RKO (cell line): ENCODE measurements around the gene BARX2.

ENCODE experiments used
- DNase-seq: peaks from one replicate; pipeline ENCODE4 v3.0.0-alpha.2; 2016; ENCODE audit warnings: low spot score

The BARX2 gene

DNA sequence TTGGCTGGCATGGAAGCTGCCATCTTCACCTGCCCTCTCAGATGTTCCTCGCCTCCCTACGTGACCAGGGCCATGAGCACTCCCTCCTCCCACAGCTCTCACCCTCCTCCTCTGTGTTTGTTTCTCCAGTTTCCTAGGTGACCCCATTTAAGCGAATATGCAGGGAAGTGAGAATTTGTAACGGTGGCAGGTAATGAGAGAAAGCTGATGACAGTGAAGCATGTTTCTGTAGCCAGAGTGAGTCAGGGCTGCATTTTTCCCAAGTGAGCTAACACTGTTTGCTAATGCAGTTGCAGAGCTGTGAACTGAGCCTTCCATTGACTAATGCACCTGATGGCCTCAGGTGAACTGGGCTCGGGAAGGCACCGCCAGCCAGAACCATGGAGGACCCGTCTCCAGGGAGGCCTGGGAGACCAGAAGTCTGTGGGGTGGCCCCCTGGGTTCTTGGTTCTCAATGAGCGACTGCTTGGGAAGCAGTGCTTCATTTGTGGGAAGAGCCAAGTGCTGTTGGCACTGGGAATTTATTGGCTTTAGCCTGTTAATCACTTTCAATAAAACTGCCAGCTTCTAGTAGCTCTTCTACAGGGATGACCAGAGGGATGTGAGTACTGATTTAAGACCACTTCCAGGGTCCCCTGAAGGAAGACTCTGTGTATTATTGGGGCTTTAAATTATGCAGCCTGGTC lies 64.5 kb downstream of the BARX2 start:
- peak; percentile 12 for DNase-seq

DNA sequence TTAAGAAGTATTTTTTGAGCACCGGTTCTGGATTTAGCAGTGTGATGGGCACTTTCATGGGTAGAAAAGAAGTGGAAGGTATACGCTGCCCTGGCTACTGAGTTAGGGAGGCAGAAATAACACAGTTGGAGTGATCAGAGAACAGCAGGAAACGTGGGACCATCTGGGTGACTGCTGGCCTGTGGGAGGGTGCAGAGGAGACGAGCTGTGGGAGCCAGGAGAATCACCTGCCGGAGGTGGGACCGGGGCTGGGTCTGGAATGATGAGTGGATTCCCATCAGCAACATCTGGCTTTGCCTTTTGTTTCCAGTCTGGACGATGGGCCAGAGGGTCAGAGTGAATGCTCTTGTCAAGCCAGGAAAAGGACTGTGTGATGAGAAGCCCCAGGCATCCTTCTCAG lies 66.5 kb downstream of the BARX2 start:
- no peak for DNase-seq

DNA sequence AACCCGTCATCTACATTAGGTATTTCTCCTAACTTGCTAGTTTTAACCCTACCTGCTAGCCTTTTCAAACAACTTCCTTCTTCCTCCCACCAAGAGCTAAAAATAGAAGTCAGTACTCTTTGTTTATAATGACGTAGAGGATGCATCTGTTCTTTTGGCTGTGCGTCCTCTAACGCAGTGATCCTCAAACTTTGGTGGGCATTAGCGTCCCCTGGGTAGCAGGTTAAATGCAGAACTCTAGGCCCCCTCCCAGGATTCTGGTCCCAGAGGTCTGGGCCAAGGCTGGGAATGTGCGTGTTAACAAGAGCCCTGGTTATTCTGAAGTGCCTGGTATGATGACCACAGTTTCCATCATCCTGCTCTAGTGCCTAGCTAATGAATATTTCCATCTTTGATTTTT lies 67.6 kb downstream of the BARX2 start:
- no peak for DNase-seq

DNA sequence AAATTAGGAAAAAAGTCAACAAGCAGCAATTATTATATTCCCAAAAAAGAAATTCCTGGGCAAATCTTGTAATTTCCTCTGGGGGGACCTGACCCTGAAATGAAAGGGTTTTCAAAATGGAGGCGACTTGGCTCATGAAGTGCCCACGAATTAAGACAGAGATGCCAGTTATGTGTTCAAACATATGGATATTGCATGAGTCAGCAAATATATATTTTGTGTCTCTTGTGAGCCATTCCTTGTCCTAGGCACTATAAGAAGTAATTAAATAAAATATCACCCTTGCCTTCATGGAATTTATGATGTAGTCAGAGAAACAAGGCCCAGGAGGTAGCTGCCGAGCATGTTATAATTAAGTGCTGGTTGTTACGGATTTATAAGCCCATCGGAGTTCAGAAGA lies 68.6 kb downstream of the BARX2 start:
- DNase-seq, result no peak

DNA sequence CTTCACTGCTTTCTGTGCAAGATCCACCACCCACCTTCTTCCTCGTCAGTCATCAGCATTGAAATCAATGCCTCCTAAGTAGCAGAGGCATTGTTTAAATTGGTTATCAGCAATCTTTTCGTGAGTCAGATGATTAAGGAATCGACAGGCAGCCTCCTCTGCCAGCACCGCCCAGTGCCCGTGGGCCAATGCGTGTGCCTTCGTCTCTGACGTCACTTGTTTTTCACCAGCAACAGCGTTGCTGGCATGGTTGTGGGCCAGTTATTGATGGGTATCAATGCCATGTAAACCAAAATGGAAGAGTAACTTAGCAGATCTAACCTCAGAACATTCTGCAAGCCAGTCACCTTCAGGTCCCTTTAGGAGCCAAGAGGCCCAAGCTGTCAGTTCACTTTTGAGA lies 69.6 kb downstream of the BARX2 start:
- no peak for DNase-seq

DNA sequence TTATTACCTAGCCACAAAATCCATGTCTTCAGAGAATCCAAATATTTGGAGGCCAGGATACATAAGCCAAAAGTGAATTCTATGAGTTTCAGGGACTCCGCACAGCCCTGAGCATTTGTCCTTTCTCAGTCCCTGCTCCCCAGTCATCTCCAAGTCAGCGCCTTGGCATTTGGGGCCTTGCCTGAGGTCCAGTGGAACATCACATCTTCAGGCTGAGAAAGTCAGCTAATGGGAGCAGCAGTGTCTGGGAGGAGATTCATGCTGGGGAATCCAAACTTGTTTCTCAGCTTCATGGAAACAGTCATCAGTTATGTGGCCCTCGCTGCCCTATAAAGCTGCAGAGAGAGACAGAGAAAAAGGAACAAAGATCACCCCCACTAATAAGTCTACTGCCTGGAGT lies 70.9 kb downstream of the BARX2 start:
- DNase-seq, result no peak

DNA sequence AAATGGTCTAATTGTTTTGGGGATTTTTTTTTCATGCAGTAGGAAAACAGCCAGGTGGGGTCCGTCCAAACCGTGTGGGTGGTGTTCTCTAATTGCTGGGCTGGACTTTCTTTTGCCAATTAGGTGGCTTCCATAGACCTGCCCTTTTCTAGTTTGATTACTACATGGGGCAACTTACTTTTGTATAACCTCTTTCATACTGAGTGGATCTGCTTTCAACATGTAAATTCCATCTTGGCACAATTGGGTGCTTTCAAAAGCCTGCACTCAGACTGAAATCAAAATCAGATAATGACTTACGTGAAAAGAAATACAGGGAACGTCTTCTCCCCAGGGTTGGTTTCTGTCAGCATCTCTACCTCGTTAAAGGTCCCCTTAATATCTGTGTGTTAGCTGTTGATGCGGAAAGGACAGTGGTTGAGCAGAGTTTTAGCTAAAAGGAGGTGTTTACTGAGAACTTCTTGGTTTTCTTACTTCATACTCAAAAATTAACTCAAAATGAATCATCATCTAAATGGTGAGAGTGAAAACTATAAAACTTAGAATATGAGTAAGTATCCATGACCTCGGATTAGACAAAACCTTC lies 72.1 kb downstream of the BARX2 start:
- DNase-seq, result no peak

DNA sequence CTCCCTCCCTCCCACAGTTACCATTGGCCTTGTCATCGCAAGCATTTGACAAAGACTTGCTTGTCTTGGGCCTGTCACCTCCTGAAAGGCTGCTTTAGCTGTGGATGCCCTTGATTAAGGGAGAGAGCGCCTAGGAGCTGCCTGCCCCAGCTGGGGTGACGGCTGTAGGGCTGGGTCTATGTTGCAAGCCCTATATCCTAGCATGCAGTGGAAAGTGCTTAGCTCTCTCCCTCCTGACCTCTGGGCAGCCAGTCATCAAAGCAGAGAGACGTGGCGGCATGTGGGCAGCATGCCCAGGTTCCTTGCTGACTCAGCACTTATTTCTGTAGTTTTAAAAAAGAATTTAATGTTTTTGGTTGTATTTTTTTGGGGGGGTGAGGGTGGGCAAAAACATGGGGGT lies 75.9 kb downstream of the BARX2 start:
- DNase-seq, result no peak

DNA sequence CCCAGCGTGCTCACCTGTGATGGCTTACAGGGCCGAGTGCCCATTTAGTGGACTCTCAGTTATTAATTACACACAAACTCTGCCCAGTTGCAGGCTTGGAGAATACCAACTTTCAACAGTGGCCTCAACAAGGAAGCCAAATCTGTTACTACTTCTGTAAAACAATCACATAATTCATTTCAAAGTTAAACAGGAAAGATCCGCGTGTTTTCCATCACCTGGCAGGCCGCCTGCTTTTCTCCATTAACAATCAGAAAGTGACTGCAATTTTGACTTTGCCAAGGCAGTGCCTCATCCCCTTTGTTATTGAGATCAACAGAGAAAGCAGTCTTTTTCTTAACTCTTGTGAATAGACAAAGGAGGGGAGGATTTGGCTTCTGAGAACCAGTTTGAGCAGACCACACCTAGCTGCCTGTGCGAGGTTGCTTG lies 77.7 kb downstream of the BARX2 start:
- no peak for DNase-seq

DNA sequence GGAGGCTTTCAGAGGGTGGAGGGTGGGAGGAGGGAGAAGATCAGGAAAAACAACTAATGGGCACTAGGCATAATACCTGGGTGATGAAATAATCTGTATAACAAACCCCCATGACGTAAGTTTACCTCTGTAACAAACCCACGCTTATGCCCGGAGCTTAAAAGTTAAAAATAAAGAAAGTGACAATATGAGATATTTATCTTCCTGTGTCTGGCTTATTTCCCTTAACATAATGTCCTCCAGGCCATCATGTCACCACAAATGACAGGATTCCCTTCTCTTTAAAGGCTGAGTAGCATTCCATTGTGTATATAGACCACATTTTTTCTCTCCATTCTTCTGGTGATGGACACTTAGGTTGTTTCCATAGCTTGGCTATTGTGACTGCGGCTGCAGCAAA lies 79.5 kb downstream of the BARX2 start:
- no peak for DNase-seq

DNA sequence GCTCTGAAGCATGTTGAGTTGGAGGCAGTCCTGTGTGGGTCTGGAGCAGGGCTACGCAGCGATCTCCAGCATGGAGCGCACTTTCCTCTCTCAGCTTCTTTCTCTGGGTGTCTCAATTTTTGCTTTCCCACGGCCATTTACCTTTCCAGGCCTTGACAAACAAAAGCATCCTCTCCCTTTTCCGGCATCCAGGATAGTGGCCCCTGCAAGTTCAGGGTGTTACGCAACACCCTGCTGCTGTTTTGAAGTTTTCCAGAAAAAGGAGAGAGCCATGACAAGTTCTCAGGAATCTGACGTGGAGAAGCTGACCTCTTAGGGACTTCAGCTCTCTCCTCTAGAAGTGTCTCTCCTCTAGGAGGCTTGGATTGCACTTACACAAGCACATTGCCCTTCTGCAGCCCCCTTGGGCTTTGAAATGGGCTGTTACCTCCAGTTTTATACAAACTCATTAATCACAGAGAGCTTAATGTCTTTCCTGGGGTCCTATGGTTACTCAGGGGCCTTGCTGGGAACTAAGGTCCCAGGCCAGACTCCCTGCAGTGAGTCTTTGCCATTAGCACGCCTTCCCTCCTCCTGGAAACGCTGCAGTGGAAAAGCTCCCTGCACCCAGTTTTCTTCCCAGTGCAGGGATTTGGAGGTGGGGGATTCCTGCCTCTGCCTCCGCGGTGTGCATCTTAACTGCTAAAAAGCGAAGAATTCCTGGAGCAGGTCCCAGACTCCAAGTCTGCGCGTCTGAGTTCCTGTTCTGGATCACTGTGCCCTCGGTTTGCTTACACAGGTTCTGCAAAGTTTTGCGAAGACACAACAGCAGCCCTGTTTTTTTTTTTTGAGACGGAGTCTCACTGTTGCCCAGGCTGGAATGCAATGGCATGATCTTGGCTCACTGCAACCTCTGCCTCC lies 80.4 kb downstream of the BARX2 start:
- no peak for DNase-seq

DNA sequence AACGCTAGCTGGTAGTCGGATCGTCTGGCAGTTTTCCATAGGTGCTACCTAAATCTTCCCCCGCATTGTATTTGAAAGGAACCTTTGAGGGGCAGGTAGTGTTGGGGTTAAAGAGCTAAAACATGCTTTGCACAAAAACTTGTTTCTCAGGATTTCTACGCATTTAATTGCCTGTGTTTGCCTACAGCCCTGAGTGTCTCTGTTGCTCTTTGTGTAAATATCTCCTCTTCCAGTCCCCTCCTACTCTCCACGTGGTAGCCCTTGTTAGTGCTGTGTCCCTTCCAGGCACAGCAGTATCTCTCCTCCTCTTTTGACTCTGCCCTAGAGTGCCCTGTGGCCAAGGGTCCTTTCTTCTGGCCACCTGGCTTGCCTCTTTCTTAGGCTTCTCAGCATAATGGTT lies 81.7 kb downstream of the BARX2 start:
- no peak for DNase-seq

DNA sequence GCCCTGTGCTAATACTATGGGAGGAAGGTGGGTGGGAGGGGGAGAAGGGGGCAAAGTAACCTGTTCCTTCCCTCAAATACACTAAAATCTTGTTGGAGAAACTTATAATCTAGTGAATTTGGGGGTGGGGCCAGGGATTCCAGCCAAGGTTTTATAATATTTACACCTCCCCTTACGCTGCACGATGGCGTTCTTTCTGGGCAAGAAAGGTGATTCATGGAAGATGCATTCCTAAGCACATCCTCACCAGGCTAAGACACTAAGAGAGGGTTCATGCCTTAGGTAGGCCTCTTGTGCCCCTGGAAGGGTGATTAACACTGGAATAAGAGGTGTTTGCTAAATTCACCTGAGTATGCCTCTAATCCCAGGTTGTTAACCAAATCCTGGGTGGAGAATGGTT lies 82.6 kb downstream of the BARX2 start:
- no peak for DNase-seq

DNA sequence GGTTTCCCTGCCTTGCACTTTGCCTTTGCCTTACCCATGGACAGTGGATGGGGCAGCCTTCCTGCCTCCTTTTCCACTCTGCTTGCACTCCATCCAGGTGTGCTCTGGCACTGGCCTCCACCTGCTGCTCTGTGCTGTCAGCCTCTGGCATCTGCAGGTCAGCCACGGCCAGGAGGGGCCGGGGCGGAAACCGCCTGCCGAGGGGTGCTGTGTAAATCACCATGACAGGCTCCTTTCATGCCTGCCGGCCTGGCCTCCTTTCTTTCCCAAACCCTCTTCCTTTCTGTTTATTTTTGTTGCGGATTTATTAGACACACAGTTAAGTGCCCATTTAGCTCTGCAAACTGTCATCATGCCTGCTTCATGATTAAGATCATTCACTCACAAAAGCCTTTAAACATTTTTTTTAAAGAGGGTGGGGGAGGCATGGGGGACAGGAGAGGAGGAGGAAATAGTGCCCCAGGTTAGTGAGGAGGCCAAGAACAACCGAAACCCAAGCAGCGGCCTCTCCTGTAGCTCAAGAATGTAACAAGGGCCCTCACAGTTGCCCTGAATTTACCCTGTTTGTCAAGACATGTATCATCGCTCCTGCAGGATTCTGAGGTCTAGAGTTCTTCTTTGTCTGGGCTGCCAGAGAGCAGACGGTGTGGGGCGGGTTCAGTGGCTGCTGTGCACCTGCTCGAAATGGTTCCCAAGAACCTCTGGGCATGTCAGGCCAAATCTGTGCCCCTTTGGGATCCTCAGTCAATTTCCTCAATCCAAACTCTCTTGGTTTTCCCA lies 83.3 kb downstream of the BARX2 start:
- no peak for DNase-seq

DNA sequence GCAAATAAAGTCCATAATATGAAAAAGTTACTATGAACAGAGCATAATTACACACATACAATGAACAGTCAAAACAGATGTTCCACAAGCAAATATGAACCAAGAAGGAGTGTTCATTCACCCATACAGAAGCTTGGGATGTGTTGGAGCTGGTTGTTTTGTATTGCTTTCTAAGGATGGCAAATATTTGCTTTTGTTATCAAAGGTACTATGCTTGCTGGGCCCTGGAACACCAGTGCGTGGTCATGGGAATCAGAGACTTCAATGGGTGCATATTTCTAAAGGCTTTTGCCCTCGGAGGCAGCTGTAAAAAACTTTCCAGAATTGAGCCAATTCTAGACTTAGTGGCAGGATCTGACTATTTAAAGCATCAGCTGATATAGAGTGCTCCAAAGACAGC lies 85.1 kb downstream of the BARX2 start:
- DNase-seq, result no peak

DNA sequence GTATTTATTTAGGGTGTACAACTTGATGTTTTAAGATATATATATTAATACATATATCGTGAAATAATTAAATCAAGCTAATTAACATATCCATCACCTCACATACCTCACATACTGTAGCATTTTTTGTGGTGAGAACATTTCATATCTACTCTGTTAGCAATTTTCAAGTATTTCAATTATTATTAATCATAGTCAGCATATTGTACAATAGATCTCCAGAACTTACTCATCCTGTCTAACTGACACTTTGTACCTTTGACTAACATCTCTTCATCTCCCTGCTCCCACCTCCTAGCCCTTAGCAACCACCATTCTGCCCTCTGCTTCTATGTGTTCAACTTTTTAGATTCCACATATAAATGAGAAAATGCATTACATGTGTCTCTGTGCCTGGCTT lies 108.4 kb downstream of the BARX2 start:
- DNase-seq, result no peak

DNA sequence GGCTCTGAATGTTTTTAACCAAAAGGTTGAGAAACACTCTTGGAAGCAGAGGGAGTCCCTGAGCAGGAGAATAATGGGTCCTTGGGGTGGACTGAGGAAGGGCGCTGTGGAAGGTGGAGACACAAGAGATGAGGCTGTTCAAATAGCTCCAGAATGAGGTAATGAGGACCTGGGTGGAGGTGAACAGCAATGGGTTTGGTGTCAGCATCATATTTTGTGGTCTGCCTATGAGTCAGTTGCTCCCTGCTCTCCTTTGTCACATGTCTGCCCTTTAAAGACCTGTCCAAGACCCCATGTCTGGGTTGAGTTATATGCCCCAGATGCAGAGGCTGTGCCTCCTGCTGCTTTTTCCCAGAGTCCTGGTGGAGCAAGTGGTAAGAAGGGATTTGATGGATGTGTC lies 113.6 kb downstream of the BARX2 start:
- no peak for DNase-seq

DNA sequence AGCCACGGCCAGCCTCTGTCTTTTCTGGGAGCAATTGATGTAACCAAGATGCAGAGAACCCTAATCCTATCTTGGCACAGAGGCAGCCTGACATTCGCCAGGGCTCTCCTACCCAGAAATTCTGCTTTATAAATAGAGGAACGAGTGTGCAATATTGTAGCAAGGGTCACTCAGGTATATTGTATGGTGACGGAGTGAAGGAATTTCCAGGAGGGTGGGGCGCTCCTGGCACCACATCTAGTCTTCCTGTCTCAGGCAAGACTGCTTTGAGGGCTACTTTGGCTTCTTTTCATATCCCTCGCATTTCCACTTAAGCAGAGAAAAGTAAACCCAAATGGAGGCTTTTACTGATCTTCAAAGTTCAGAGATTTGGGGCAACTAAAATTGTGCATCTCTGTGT lies 114.4 kb downstream of the BARX2 start:
- no peak for DNase-seq

DNA sequence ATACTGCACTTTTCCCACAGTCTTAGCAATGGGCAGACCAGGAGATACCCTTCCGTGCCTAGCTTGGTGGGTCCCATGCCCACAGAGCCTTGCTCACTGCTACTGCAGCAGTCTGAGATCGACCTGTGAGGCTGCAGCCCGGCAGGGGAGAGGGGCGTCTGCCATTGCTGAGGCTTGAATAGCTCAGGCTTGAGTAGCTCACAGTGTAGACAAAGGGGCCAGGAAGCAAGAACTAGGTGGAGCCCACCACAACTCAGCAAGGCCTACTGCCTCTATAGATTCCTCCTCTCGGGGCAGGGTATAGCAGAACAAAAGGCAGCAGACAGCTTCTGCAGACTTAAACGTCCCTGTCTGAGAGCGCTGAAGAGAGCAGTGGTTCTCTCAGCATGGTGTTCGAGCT lies 118.1 kb downstream of the BARX2 start:
- DNase-seq, result no peak
